DND-41 (cell line): ENCODE results near the gene ZDHHC23.

ENCODE experiments used
- EZH2 ChIP-seq: IDR thresholded peaks from 3 replicates; pipeline ENCODE4 v1.6.1; 2012; ENCODE audit warnings: borderline replicate concordance, low read depth, mild to moderate bottlenecking, moderate library complexity, low read length, inconsistent platforms; ENCODE audit not compliant: severe bottlenecking
- TF ChIP-seq, protein P1 (sequence below): IDR thresholded peaks from 2 replicates; pipeline ENCODE4 v1.5.1; 2012; ENCODE audit warnings: borderline replicate concordance, low read length, moderate library complexity, mild to moderate bottlenecking; ENCODE audit not compliant: poor library complexity, severe bottlenecking; ENCODE audit errors: extremely low read depth

DNA sequence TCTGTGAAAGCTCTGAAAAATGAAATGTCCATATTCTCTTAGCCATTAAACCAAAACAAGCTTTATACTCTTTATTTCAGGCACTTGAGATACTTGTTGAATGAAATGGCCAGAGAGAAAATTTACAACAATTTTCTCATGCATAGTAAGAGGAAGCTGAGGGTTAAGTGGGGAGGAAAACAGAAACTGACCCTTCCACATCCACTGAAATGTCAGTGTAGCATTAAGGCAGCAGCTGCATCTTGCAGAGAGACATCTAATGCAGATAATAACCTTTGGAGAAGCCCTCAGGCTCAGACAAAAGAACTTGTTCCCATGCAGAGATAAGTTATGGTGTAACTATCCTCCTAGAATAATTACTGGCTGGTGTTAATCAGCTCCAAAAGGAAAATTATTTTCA, 34.0 kb downstream of the ZDHHC23 start:
- TF ChIP-seq, protein P1, sequence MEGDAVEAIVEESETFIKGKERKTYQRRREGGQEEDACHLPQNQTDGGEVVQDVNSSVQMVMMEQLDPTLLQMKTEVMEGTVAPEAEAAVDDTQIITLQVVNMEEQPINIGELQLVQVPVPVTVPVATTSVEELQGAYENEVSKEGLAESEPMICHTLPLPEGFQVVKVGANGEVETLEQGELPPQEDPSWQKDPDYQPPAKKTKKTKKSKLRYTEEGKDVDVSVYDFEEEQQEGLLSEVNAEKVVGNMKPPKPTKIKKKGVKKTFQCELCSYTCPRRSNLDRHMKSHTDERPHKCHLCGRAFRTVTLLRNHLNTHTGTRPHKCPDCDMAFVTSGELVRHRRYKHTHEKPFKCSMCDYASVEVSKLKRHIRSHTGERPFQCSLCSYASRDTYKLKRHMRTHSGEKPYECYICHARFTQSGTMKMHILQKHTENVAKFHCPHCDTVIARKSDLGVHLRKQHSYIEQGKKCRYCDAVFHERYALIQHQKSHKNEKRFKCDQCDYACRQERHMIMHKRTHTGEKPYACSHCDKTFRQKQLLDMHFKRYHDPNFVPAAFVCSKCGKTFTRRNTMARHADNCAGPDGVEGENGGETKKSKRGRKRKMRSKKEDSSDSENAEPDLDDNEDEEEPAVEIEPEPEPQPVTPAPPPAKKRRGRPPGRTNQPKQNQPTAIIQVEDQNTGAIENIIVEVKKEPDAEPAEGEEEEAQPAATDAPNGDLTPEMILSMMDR = no peak
- no peak for TF ChIP-seq EZH2
